CD4-positive, alpha-beta T cell treated with Interferon alpha-2 for 1 hour (primary cell): ENCODE data around the gene RETSAT.
"Not testable (repeated sequence)": the region's sequence is repeated elsewhere in the genome, so short reads cannot be mapped to it uniquely, and the experiment has no call there.

Source experiments
- DNase-seq, 2 donors: peaks; one replicate each; pipeline ENCODE4 v3.0.0-alpha.2; 2020 to 2022

Gene RETSAT

GRCh38 chr2:85354286-85355072, at the start of gene RETSAT, which contains the start of gene ELMOD3:
Gene RETSAT (minus strand): TSS chr2:85354528. CDS start chr2:85354507, 21 bp downstream.
Gene ELMOD3 (plus strand): TSS chr2:85354769. CDS start chr2:85357199, 2,430 bp downstream.
- peak; percentile 98 to 99 for DNase-seq

- DNase-seq: no peak
Observed at GRCh38 chr2:85401844-85402243, 47.5 kb upstream of the RETSAT start.

- DNase-seq: no peak
Observed at GRCh38 chr2:85401464-85401805, 47.1 kb upstream of the RETSAT start.

- no peak for DNase-seq
Observed at GRCh38 chr2:85400541-85401463, 46.5 kb upstream of the RETSAT start.

- DNase-seq: no peak
Observed at GRCh38 chr2:85400023-85400422, 45.7 kb upstream of the RETSAT start.

- DNase-seq: no peak
Observed at GRCh38 chr2:85399183-85399455, 44.8 kb upstream of the RETSAT start.

- DNase-seq: no peak
Observed at GRCh38 chr2:85398426-85399182, 44.3 kb upstream of the RETSAT start.

- DNase-seq: no peak
Observed at GRCh38 chr2:85397925-85398331, 43.6 kb upstream of the RETSAT start.

- no peak for DNase-seq
Observed at GRCh38 chr2:85396531-85397470, 42.5 kb upstream of the RETSAT start.

- no peak for DNase-seq
Observed at GRCh38 chr2:85395912-85396475, 41.7 kb upstream of the RETSAT start.

- DNase-seq: no peak
Observed at GRCh38 chr2:85394976-85395375, 40.6 kb upstream of the RETSAT start.

GRCh38 chr2:85394261-85394681, 39.9 kb upstream of the RETSAT start:
- DNase-seq: no peak

- DNase-seq: no peak
Observed at GRCh38 chr2:85393836-85394235, 39.5 kb upstream of the RETSAT start.

GRCh38 chr2:85390941-85391669, 36.8 kb upstream of the RETSAT start:
- peak; percentile 67 to 73 for DNase-seq

GRCh38 chr2:85388878-85389538, 34.7 kb upstream of the RETSAT start:
- no peak for DNase-seq

- no peak for DNase-seq
Observed at GRCh38 chr2:85387754-85388153, 33.4 kb upstream of the RETSAT start.

GRCh38 chr2:85385746-85386145, 31.4 kb upstream of the RETSAT start:
- DNase-seq: no peak

- no peak for DNase-seq
Observed at GRCh38 chr2:85383850-85384249, 29.5 kb upstream of the RETSAT start.

- DNase-seq: not testable (repeated sequence)
Observed at GRCh38 chr2:85383151-85383550, 28.8 kb upstream of the RETSAT start.

GRCh38 chr2:85380048-85380447, 25.7 kb upstream of the RETSAT start:
- no peak for DNase-seq
